ENCODE results near the gene DDX11.

DNA sequence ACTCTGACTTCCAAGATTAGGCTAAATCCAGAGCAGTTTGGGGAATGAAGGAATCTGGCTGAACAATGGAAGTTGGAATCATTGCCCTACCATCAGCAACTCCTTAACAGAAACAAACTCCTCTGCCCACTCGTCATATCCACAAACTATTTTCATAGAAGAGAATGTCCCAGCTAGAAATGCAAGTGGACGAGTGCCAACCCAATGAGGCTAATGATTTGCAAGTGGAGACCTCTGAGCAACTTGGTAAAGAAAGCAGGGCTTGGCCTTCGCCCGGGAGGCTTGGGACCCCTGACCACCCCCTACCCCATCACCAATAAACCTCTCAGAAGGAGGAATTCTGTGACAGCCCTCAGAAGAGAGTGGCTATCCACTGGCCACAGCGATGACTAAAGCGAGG is 40.0 kb upstream of the DDX11 start:
- TF ChIP-seq POLR2A (IDR thresholded peaks at IDR 0.05) = no peak
- TF ChIP-seq, protein P1, sequence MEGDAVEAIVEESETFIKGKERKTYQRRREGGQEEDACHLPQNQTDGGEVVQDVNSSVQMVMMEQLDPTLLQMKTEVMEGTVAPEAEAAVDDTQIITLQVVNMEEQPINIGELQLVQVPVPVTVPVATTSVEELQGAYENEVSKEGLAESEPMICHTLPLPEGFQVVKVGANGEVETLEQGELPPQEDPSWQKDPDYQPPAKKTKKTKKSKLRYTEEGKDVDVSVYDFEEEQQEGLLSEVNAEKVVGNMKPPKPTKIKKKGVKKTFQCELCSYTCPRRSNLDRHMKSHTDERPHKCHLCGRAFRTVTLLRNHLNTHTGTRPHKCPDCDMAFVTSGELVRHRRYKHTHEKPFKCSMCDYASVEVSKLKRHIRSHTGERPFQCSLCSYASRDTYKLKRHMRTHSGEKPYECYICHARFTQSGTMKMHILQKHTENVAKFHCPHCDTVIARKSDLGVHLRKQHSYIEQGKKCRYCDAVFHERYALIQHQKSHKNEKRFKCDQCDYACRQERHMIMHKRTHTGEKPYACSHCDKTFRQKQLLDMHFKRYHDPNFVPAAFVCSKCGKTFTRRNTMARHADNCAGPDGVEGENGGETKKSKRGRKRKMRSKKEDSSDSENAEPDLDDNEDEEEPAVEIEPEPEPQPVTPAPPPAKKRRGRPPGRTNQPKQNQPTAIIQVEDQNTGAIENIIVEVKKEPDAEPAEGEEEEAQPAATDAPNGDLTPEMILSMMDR (IDR thresholded peaks at IDR 0.05) = no peak
